SU-DHL-6 (cell line): Measurements from ENCODE around the gene SLC16A6.

Experiments
- H2AFZ ChIP-seq: fragments of 200-600 bp; sonication (generic); 2 replicates; pipeline ENCODE4 v1.6.1; 2014; ENCODE audit warnings: low read depth, mild to moderate bottlenecking, moderate library complexity, mixed read lengths, antibody characterized with exemption, low read length; ENCODE audit not compliant: severe bottlenecking
- H3F3A ChIP-seq: fragments of 200-600 bp; shearing (Covaris generic); 2 replicates; pipeline ENCODE4 v1.6.0; 2016; ENCODE audit warnings: antibody characterized with exemption, mild to moderate bottlenecking; ENCODE audit not compliant: insufficient read depth
- H3K27ac ChIP-seq: fragments of 200-600 bp; sonication (generic); 2 replicates; pipeline ENCODE4 v1.5.1; 2016; ENCODE audit warnings: low read depth, mild to moderate bottlenecking, low read length, moderate library complexity, mixed read lengths
- H3K27me3 ChIP-seq: fragments of 200-600 bp; sonication (generic), shearing (Covaris generic); 2 replicates; pipeline ENCODE4 v1.6.0; 2014; ENCODE audit warnings: mild to moderate bottlenecking, low read length
- H3K36me3 ChIP-seq: fragments of 200-600 bp; sonication (generic); 2 replicates; pipeline ENCODE4 v1.6.1; 2014; ENCODE audit warnings: mild to moderate bottlenecking, low read length, mixed read lengths
- H3K4me2 ChIP-seq: fragments of 300-600, 200-600 bp; shearing (Covaris generic), sonication (generic); 2 replicates; pipeline ENCODE4 v1.6.0; 2014; ENCODE audit warnings: low read length, low read depth, mild to moderate bottlenecking; ENCODE audit not compliant: poor library complexity, severe bottlenecking
- H3K4me3 ChIP-seq: fragments of 200-600 bp; sonication (generic); 2 replicates; pipeline ENCODE4 v1.5.1; 2014; ENCODE audit warnings: antibody characterized with exemption, low read length, mild to moderate bottlenecking, mixed read lengths; ENCODE audit not compliant: insufficient read depth, poor library complexity, severe bottlenecking
- H3K79me2 ChIP-seq: fragments of 200-600 bp; sonication (generic); 2 replicates; pipeline ENCODE4 v1.6.1; 2014; ENCODE audit warnings: mild to moderate bottlenecking, low read length, moderate library complexity; ENCODE audit not compliant: insufficient read depth
- H3K9ac ChIP-seq: fragments of 200-600 bp; sonication (generic); 2 replicates; pipeline ENCODE4 v1.7.0; 2014; ENCODE audit warnings: mild to moderate bottlenecking, low read length
- H3K9me2 ChIP-seq: fragments of 200-600 bp; sonication (generic); replicated peaks from 2 replicates; pipeline ENCODE4 v1.6.1; 2014; ENCODE audit warnings: low read length; ENCODE audit not compliant: insufficient read depth
- H3K9me3 ChIP-seq: fragments of 200-600 bp; sonication (generic); 2 replicates; pipeline ENCODE4 v1.6.1; 2014; ENCODE audit warnings: low read length, mixed read lengths; ENCODE audit not compliant: insufficient read depth
- H4K20me1 ChIP-seq: fragments of 200-600 bp; sonication (generic); 2 replicates; pipeline ENCODE4 v1.6.1; 2014; ENCODE audit warnings: low read depth, mild to moderate bottlenecking, antibody characterized with exemption, low read length, moderate library complexity, mixed read lengths
- EZH2phosphoT487 ChIP-seq: fragments of 200-600 bp; sonication (generic), shearing (Covaris generic); conservative IDR thresholded peaks from 2 replicates; pipeline ENCODE4 v1.6.1; 2018; ENCODE audit warnings: mild to moderate bottlenecking, antibody characterized with exemption, low read length, moderate library complexity, mixed read lengths
- TF ChIP-seq, protein P1 (sequence below): fragments of 200-600 bp; sonication (generic); IDR thresholded peaks from one replicate; pipeline ENCODE4 v1.5.1; 2017; ENCODE audit warnings: antibody characterized with exemption, mild to moderate bottlenecking, low read length, moderate library complexity; ENCODE audit not compliant: insufficient read depth, poor library complexity, severe bottlenecking

The SLC16A6 gene

DNA sequence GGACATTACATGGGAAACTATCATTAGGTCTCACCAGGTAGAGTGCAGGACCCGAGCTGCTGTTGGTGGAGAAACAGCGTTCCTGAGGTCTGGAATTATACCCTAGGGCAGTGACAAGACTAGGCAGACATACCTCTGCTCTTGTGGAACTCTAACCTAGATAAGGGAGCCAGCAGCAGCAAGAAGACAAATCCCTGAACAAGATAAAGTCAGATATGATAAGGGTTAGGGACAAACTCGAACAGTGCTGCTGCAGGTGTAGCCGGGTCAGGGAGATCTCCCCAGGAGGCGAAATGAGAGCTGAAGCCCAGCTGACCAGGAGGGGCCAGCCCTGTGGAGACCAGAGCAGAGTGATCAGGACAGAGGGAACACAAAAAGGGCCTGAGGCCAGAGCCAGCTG is 35.0 kb upstream of the SLC16A6 start:
- no peaks in the 10 kb centered on the region for H3K9me2 ChIP-seq
- no peak overlapping the region for H3K27ac ChIP-seq
- no peaks in the 10 kb centered on the region for H4K20me1 ChIP-seq
- H3K4me2 ChIP-seq, result no peak overlapping the region
- H3K9me3 ChIP-seq, result no peaks in the 10 kb centered on the region
- no peaks in the 10 kb centered on the region for H3K79me2 ChIP-seq
- no peaks in the 10 kb centered on the region for H3F3A ChIP-seq
- H3K9ac ChIP-seq, result no peak overlapping the region
- no peak overlapping the region for H2AFZ ChIP-seq
- H3K27me3 ChIP-seq, result no peaks in the 10 kb centered on the region
- no peak overlapping the region for H3K4me3 ChIP-seq
- no peak for TF ChIP-seq EZH2phosphoT487
- TF ChIP-seq, protein P1, sequence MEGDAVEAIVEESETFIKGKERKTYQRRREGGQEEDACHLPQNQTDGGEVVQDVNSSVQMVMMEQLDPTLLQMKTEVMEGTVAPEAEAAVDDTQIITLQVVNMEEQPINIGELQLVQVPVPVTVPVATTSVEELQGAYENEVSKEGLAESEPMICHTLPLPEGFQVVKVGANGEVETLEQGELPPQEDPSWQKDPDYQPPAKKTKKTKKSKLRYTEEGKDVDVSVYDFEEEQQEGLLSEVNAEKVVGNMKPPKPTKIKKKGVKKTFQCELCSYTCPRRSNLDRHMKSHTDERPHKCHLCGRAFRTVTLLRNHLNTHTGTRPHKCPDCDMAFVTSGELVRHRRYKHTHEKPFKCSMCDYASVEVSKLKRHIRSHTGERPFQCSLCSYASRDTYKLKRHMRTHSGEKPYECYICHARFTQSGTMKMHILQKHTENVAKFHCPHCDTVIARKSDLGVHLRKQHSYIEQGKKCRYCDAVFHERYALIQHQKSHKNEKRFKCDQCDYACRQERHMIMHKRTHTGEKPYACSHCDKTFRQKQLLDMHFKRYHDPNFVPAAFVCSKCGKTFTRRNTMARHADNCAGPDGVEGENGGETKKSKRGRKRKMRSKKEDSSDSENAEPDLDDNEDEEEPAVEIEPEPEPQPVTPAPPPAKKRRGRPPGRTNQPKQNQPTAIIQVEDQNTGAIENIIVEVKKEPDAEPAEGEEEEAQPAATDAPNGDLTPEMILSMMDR, result no peak
- no peaks in the 10 kb centered on the region for H3K36me3 ChIP-seq

DNA sequence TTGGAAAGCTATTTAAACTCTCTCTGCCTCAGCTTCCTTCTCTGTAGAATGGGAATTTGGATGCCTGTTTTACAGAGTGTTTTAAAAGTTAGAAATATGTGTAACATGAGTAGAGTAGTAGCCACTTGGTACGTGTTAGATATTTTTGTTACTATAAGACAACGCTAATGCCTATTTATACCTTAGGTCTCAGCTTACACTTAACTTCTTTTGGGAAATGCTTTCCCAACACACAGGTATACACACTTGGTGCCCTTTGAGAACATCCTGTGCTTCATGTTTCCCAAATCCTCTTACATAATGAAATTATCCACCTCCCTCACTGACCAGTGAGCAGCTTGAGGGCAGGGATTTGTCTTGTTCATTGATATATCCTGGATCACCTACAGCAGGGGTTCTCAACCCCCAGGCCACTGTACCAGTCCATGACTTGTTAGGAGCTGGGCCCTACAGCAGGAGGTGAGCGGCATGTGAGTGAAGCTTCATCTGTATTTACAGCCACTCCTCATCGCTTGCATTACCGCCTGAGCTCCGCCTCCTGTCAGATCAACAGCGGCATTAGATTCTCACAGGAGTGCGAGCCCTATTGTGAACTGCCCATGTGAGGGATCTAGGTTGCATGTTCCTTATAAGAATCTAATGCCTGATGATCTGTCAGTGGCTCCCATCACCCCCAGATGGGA is 33.9 kb upstream of the SLC16A6 start:
- no peaks in the 10 kb centered on the region for H4K20me1 ChIP-seq
- H3K79me2 ChIP-seq, result no peaks in the 10 kb centered on the region
- no peak overlapping the region for H2AFZ ChIP-seq
- no peak overlapping the region for H3K9ac ChIP-seq
- no peaks in the 10 kb centered on the region for H3K36me3 ChIP-seq
- no peaks in the 10 kb centered on the region for H3F3A ChIP-seq
- no peak for TF ChIP-seq EZH2phosphoT487
- TF ChIP-seq, protein P1, result no peak
- no peak overlapping the region for H3K4me2 ChIP-seq
- no peak overlapping the region for H3K4me3 ChIP-seq
- H3K27me3 ChIP-seq, result no peaks in the 10 kb centered on the region
- H3K9me3 ChIP-seq, result no peaks in the 10 kb centered on the region
- no peaks in the 10 kb centered on the region for H3K9me2 ChIP-seq
- no peak overlapping the region for H3K27ac ChIP-seq

DNA sequence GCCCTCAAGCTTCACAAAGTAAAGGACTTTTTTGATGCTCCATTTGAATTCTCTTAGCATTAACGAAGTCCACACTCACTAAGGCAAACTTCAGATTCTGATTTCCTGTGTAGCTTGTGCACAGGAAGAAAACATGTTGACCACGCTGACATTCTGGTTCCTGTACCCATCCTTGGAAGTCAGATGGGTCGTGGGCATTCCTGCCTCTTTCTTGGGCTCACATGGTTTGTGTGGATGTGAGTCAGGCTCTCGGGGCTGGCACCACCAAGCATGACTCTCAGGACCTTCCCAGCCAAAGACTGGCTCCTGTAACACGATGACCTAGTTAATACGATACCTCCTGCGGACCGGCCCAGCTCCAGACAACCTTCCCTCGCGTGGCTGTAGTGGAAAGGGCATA is 33.2 kb upstream of the SLC16A6 start:
- TF ChIP-seq, protein P1, result no peak
- TF ChIP-seq EZH2phosphoT487, result no peak
- Histone ChIP-seq H3K4me2 (no peak overlapping the region), H2AFZ (no peak overlapping the region), H3K79me2 (no peaks in the 10 kb centered on the region), H3K9me2 (no peaks in the 10 kb centered on the region), H3K36me3 (no peaks in the 10 kb centered on the region), H3K27ac (no peak overlapping the region), H3K9ac (no peak overlapping the region), H3K9me3 (no peaks in the 10 kb centered on the region), H3K27me3 (no peaks in the 10 kb centered on the region), H3F3A (no peaks in the 10 kb centered on the region), H4K20me1 (no peaks in the 10 kb centered on the region), H3K4me3 (no peak overlapping the region)
